ENCODE data around the gene SPRED1. TPM values are rescaled to one million over a fixed set of nuclear protein-coding genes. Genes with fewer than 3 reads are reported as not detected.

The SPRED1 gene
- total and polyA plus RNA-seq, 2 of the 4 experiments (the other 2 are of a cell fraction) = 6.6 to 17.9 TPM

GRCh38 chr15:38406436-38406835 lies 153.8 kb downstream of the SPRED1 start:
- Histone ChIP-seq H2BK120ac (ENCODE audit: low read depth, low read length) (no peak overlapping the region), H3K79me1 (ENCODE audit: low read depth in 1 of 2, low read length in 2 of 2) (no peaks in the 10 kb centered on the region), H2AFZ (replicated peaks; ENCODE audit: low read length, poor library complexity) (peak overlapping the region; percentile 9), H3K18ac (ENCODE audit: low read depth, low read length) (no peak overlapping the region), H2AK9ac (replicated peaks; ENCODE audit: low read depth, low read length, poor library complexity) (no peak overlapping the region), H3K4me2 (ENCODE audit: low read depth, low read length) (peak overlapping the region; percentile 23; the same call in 1 of the 2 replicates), H4K20me1 (ENCODE audit: insufficient read depth, low read length) (no peaks in the 10 kb centered on the region), H3K9me1 (ENCODE audit: insufficient read depth, low read length) (peaks cover 3% of the 10 kb centered on the region; the same call in 1 of the 2 replicates), H2AK5ac (ENCODE audit: low read depth, low read length) (no peak overlapping the region), H3K14ac (replicated peaks; ENCODE audit: low read depth, low read length) (no peak overlapping the region), H3K27me3 (ENCODE audit: control insufficient read depth, insufficient read depth, low read length) (no peaks in the 10 kb centered on the region; the same call in none of the 2 replicates), H3K56ac (ENCODE audit: extremely low read depth, insufficient read depth, low read length) (no peak overlapping the region), H3K36me3 (ENCODE audit: control insufficient read depth, insufficient read depth, low read length) (no peaks in the 10 kb centered on the region), H2BK5ac (ENCODE audit: low read depth, low read length, poor library complexity, severe bottlenecking) (no peak overlapping the region), H4K8ac (ENCODE audit: low read depth in 2 of 2, low read length in 2 of 2) (peak overlapping the region in 1 of 2 experiments; percentile 17; a peak in 1 of 4 replicates), H4K5ac (ENCODE audit: low read depth, low read length) (no peak overlapping the region), H3K27ac (ENCODE audit: insufficient read depth, low read length) (no peak overlapping the region), H4K91ac (ENCODE audit: insufficient read depth, low read depth, low read length) (no peak overlapping the region), H3K4me3 (ENCODE audit: insufficient read depth, low read depth, low read length) (no peak overlapping the region), H2BK15ac (ENCODE audit: low read depth, low read length) (no peak overlapping the region), H3K9ac (ENCODE audit: low read depth, low read length) (no peak overlapping the region), H3K4ac (ENCODE audit: low read depth, low read length) (no peak overlapping the region), H2BK20ac (ENCODE audit: low read depth, low read length) (no peak overlapping the region), H3K4me1 (ENCODE audit: control insufficient read depth, insufficient read depth, low read length) (no peaks in the 10 kb centered on the region; the same call in 1 of the 2 replicates), H3K23ac (ENCODE audit: low read depth, low read length) (no peak overlapping the region; the same call in 1 of the 2 replicates), H3K9me3 (ENCODE audit: control insufficient read depth, insufficient read depth, low read length) (no peaks in the 10 kb centered on the region)
- POLR2A ChIA-PET (ENCODE audit: unreplicated experiment) = no interaction called here
- BruUV-seq (replicated peaks) = no TSS peak
- in situ Hi-C loops (cut with MboI; ENCODE audit: low sequenced_read_pairs) (no loop called here), intact Hi-C loops (cut with micrococcal nuclease) (no loop called here), dilution Hi-C loops (cut with HindIII; ENCODE audit: low sequenced_read_pairs, unreplicated experiment) (no loop called here)
- ATAC-seq (ENCODE audit: low read depth) (peak; percentile 29), DNase-seq (peak; percentile 58)
- TF ChIP-seq NFE2L2 (IDR thresholded peaks at IDR 0.05; ENCODE audit: low read depth, low read length) (no peak), USF2 (IDR thresholded peaks at IDR 0.05; ENCODE audit: low read depth, low read length) (no peak), FOS (IDR thresholded peaks at IDR 0.05; ENCODE audit: low read depth, low read length) (no peak), RCOR1 (IDR thresholded peaks at IDR 0.05; ENCODE audit: insufficient replicate concordance, low read length) (no peak), CEBPB (IDR thresholded peaks at IDR 0.05; ENCODE audit: low read depth, low read length) (no peak), MAFK (IDR thresholded peaks at IDR 0.05; ENCODE audit: low read depth, low read length) (no peak), BHLHE40 (IDR thresholded peaks at IDR 0.05; ENCODE audit: low read depth, low read length) (no peak), RAD21 (IDR thresholded peaks at IDR 0.05; ENCODE audit: low read length) (no peak), CTCF (conservative IDR thresholded peaks at IDR 0.05; ENCODE audit: low read depth, low read length) (no peak), POLR2A (IDR thresholded peaks at IDR 0.05; ENCODE audit: low read depth, low read length) (no peak), RFX5 (IDR thresholded peaks at IDR 0.05; ENCODE audit: low read depth, low read length) (no peak), MXI1 (IDR thresholded peaks at IDR 0.05; ENCODE audit: borderline replicate concordance, low read depth, low read length) (no peak), CHD1 (IDR thresholded peaks at IDR 0.05; ENCODE audit: low read depth, low read length) (no peak), MAZ (IDR thresholded peaks at IDR 0.05; ENCODE audit: borderline replicate concordance, low read depth, low read length) (no peak), ELK1 (IDR thresholded peaks at IDR 0.05; ENCODE audit: borderline replicate concordance, low read depth, low read length) (no peak)
- WGBS, 2 experiments (ENCODE audit: extremely low coverage in 2 of 2, insufficient read length in 1 of 2) = 10% methylated on average over 2 of the region's 7 CpGs; no CpG with 5 or more reads in 1 of the 2 experiments
- CTCF ChIA-PET = no interaction called here
